Osteoblast (primary cell): ENCODE data around the gene ADPRM. TPM values are rescaled to one million over a fixed set of nuclear protein-coding genes. Genes with fewer than 3 reads are reported as not detected.

Experiments
- DNase-seq: peaks from one replicate; pipeline ENCODE4 v3.0.0; 2011; ENCODE audit warnings: low spot score, mixed read lengths; ENCODE audit not compliant: insufficient read length; ENCODE audit errors: missing footprints
- H2AFZ ChIP-seq: 2 replicates; pipeline ENCODE4 v1.6.0; 2011; ENCODE audit warnings: mild to moderate bottlenecking, low read length
- H3K27ac ChIP-seq: 2 replicates; pipeline ENCODE4 v1.5.1; 2011; ENCODE audit warnings: mild to moderate bottlenecking, low read depth, low read length, moderate library complexity
- H3K27me3 ChIP-seq: 2 replicates; pipeline ENCODE4 v1.6.0; 2012; ENCODE audit warnings: mild to moderate bottlenecking, control low read depth, inconsistent platforms, low read length, moderate library complexity; ENCODE audit not compliant: insufficient read depth
- H3K36me3 ChIP-seq: 2 replicates; pipeline ENCODE4 v1.5.1; 2011; ENCODE audit warnings: mild to moderate bottlenecking, low read length, control low read depth, moderate library complexity; ENCODE audit not compliant: insufficient read depth
- H3K4me1 ChIP-seq: 2 replicates; pipeline ENCODE4 v1.5.1; 2011; ENCODE audit warnings: mild to moderate bottlenecking, low read length, control low read depth, moderate library complexity; ENCODE audit not compliant: insufficient read depth
- H3K4me2 ChIP-seq: 2 replicates; pipeline ENCODE4 v1.6.0; 2011; ENCODE audit warnings: mild to moderate bottlenecking, low read length; ENCODE audit not compliant: insufficient read depth
- H3K4me3 ChIP-seq: fragments of 200-600 bp; sonication (generic); 3 replicates; pipeline ENCODE4 v1.5.1; 2012; ENCODE audit warnings: mild to moderate bottlenecking, low read length, inconsistent platforms; ENCODE audit not compliant: insufficient read depth
- H3K79me2 ChIP-seq: 2 replicates; pipeline ENCODE4 v1.6.0; 2012; ENCODE audit warnings: mild to moderate bottlenecking, low read length, control low read depth, inconsistent platforms; ENCODE audit not compliant: insufficient read depth
- H3K9me3 ChIP-seq: 2 replicates; pipeline ENCODE4 v1.5.1; 2011; ENCODE audit warnings: low read depth, low read length, control low read depth
- H4K20me1 ChIP-seq: 2 replicates; pipeline ENCODE4 v1.6.0; 2012; ENCODE audit warnings: mild to moderate bottlenecking, low read length, control low read depth; ENCODE audit not compliant: insufficient read depth
- CTCF ChIP-seq: IDR thresholded peaks from 2 replicates; pipeline ENCODE4 v1.5.1; 2011; ENCODE audit warnings: mild to moderate bottlenecking, low read depth, low read length, moderate library complexity; ENCODE audit errors: extremely low read depth
- total RNA-seq: library from RNA; depleted of rRNA; stranded (reverse); fragments of >200 nt; gene quantifications from 2 replicates; pipeline ENCODE4 v1.2.3, GENCODE V29; 2012

The ADPRM gene
- total RNA-seq, 1 donor: 17.4 TPM

- H3K27me3 ChIP-seq: no peaks in the 10 kb centered on the region
- H3K4me3 ChIP-seq: no peak overlapping the region
- DNase-seq: no peak
- H3K4me1 ChIP-seq: no peaks in the 10 kb centered on the region
- H4K20me1 ChIP-seq: no peaks in the 10 kb centered on the region
- no peak overlapping the region for H3K4me2 ChIP-seq
- no peaks in the 10 kb centered on the region for H3K79me2 ChIP-seq
- no peak overlapping the region for H2AFZ ChIP-seq
- TF ChIP-seq CTCF: no peak
- H3K27ac ChIP-seq: no peak overlapping the region
- no peaks in the 10 kb centered on the region for H3K36me3 ChIP-seq
- H3K9me3 ChIP-seq: no peaks in the 10 kb centered on the region
Measured at GRCh38 chr17:10754861-10755591, 57.6 kb downstream of the ADPRM start.

GRCh38 chr17:10755592-10756127 is 58.3 kb downstream of the ADPRM start:
- Histone ChIP-seq H3K79me2 (no peaks in the 10 kb centered on the region), H3K4me1 (no peaks in the 10 kb centered on the region), H3K27ac (no peak overlapping the region), H2AFZ (no peak overlapping the region), H4K20me1 (no peaks in the 10 kb centered on the region), H3K36me3 (no peaks in the 10 kb centered on the region), H3K4me3 (no peak overlapping the region), H3K9me3 (no peaks in the 10 kb centered on the region), H3K4me2 (no peak overlapping the region), H3K27me3 (no peaks in the 10 kb centered on the region)
- TF ChIP-seq CTCF: no peak
- DNase-seq: no peak

- H2AFZ ChIP-seq: no peak overlapping the region
- no peaks in the 10 kb centered on the region for H3K36me3 ChIP-seq
- H4K20me1 ChIP-seq: no peaks in the 10 kb centered on the region
- TF ChIP-seq CTCF: no peak
- H3K27me3 ChIP-seq: no peaks in the 10 kb centered on the region
- H3K27ac ChIP-seq: no peak overlapping the region
- no peaks in the 10 kb centered on the region for H3K4me1 ChIP-seq
- H3K9me3 ChIP-seq: no peaks in the 10 kb centered on the region
- no peak overlapping the region for H3K4me2 ChIP-seq
- no peak for DNase-seq
- H3K79me2 ChIP-seq: no peaks in the 10 kb centered on the region
- H3K4me3 ChIP-seq: no peak overlapping the region
Measured at GRCh38 chr17:10756185-10756584, 58.8 kb downstream of the ADPRM start.

GRCh38 chr17:10756619-10757018 is 59.2 kb downstream of the ADPRM start:
- H4K20me1 ChIP-seq: no peaks in the 10 kb centered on the region
- H3K36me3 ChIP-seq: no peaks in the 10 kb centered on the region
- H3K27me3 ChIP-seq: no peaks in the 10 kb centered on the region
- H3K9me3 ChIP-seq: no peaks in the 10 kb centered on the region
- no peaks in the 10 kb centered on the region for H3K4me1 ChIP-seq
- no peak overlapping the region for H3K27ac ChIP-seq
- no peak overlapping the region for H3K4me3 ChIP-seq
- no peak overlapping the region for H2AFZ ChIP-seq
- DNase-seq: no peak
- H3K4me2 ChIP-seq: no peak overlapping the region
- TF ChIP-seq CTCF: no peak
- H3K79me2 ChIP-seq: no peaks in the 10 kb centered on the region
